Stimulated activated CD4-positive, alpha-beta T cell treated with anti-CD3 and anti-CD28 coated beads, Interleukin-15, amount 100 ng/mL, for 24 hours (primary cell): ENCODE measurements around the gene IMP4.
A peak's percentile ranks its signal among the peaks of the same experiment; 100 is the strongest.

Experiments
- DNase-seq: peaks from one replicate; pipeline ENCODE4 v3.0.0-alpha.2; 2020

Gene IMP4

DNA sequence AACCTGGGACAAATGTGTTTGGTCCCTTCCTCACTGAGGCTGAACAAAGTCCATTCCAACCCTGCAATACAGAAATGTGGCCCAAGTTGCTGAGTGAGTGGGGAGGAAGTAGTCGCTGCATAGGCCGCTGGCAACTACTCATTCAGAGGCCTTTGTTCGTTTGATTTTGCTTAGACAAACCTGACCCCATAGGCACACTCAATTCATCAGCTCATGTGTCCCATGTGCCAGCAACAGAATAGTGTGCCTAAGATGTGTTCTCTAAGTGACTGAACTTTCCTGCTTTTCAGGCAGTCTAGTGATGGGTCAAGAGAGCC is 36.2 kb downstream of the IMP4 start:
- DNase-seq = no peak

DNA sequence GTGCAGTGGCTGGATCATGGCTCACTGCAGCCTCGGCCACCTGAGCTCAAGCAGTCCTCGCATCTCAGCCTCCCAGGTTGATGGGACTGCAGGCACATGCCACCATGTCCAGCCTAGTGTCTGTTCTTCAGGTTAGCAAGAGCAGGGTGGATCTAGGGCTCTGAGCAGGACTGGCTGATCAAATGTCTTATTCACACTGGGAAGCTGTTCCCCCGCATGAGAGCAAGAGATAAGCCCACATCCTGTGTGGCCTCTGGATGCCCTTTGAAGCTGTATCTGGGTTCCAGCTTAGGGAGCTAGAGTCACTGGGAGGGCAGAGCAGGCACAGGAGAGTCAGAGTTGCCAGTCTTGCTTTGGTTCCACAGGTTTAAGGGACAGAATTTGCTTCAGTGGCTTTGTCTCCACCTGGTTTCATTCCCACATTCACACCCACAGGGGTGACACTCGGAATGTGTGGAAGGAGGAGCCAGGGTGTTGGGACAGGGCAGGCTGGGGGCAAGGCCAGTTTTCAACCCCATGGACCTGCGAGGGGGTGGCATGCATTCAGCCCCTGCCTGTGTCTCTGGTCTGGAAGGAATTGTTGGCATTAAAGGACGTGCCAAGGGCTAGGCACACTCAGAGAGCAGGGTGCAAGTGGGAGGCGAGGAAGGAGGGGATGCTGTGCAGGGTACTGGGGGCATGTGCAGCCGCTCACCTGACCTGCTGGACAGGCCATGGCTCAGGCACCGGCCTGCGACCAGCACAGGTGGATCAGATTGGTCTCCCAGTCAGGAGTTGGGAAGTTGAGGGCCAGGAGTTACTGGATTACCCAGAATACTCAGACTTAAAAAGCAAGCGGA is 37.6 kb downstream of the IMP4 start:
- DNase-seq = no peak

DNA sequence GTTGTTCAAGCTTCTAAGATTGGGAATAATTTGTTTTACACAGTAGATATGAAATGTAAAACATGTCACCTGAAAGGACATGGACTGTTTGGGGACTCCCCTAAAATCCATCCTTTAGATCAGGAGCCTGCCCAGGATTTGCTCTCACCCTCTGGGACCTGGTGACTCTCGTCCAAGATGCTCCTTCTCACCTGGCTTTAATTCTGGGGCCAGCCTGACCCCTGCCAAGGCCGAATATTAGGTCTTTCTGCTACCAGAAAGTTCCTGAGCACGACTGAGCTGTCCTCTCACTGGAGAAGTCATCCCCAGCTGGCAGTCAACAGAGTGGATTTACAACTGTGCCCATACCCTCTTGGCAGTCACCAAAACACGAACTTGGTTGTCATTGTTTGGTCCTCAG is 38.4 kb downstream of the IMP4 start:
- DNase-seq = no peak

DNA sequence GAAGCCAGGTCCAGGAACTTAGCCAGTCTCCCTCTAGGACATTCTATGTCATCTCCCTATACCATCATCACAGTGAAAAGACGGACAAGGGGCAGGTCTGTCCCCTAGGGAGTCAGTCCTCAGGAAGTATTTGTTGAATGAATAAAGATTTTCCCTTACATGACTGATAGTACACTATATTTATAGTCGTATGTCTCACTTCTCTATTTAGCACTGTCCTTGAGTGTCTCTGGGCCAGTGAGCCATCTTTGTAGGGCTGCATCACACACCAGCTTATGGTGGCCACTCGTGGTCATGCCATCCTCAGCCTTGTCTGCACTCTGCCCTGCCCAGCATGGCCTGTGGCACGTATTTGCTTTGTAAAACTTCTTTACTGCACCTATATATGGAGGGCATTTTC is 38.9 kb downstream of the IMP4 start:
- no peak for DNase-seq

DNA sequence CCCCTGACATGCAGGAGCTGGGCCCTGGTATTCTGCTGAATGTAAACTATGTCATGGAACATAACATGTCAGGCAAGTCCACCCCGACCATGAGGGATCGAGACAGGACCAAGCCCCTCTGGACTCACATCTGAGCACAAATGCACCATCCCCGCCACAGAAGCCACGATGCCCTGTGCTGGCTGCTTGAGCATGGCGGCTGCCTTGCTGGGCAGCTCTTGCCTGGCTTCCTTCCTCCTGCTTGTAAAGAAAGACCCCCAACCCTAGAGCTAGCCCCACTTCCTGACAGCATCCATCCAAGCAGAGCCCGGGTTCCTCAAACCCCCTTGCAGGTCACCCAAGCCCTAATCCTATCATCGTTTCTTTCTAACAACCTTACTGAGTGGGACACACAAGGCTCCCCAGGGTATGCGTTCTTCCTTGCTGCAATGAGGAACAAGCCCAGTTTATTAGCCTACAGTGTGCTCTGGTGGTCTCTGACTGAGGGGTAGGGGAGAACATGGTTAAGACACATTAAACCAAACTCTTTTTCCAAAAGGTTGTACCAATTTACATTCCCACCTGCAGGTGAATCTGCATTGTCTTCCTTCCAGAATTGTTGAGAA is 39.7 kb downstream of the IMP4 start:
- DNase-seq = no peak

DNA sequence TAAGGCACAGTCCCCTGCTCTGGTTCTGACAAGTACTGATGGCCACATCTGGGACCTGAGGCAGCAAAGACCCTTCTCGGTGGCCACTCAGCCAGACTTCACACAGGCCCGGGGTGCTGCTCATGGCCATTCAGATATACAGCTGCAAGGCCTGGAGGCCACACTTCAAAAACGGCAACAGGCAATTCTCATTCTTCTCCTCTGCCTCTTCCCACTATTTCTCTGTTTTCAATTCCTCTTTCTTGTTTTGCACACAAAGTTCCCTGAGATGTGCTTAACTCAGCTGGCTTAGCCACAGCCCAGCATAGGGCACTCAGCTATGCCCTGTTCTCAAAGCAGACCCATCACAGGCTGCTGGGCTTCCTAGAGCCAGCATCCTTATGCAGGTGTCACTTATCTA is 43.0 kb downstream of the IMP4 start:
- DNase-seq = no peak

DNA sequence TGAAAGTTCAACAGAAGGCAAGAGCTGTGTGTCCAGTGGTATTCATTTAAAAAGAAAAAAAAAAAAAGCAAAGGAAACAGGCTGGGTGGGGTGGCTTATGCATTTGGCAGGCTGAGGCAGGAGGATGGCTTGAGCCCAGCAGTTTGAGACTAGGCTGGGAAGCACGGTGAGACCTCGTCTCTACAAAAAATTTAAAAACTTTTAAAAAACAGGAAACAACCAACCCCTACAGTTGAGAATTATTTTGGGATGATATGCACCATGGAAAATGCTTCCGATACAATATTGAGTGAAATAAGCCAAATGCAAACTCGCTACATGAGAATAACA is 44.3 kb downstream of the IMP4 start:
- DNase-seq = no peak

DNA sequence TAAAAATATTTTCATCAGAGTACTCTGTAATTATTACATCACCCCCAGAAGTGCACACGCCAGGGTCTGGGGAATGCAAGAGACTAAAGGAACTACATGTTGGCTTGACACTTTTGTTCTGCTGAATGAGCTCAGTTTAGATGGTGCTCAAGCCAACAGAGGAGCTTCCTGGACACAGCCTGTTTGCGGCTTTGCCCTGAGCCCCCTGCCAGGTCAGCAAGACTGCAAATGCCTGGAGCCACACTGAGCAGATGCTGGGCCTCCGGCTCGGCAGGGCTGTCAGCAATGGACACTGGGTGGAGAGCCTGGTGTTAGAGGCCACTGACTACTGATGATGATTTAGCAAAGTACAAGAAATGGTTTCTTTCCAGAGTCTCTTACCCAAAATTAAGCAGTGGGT is 45.1 kb downstream of the IMP4 start:
- no peak for DNase-seq

DNA sequence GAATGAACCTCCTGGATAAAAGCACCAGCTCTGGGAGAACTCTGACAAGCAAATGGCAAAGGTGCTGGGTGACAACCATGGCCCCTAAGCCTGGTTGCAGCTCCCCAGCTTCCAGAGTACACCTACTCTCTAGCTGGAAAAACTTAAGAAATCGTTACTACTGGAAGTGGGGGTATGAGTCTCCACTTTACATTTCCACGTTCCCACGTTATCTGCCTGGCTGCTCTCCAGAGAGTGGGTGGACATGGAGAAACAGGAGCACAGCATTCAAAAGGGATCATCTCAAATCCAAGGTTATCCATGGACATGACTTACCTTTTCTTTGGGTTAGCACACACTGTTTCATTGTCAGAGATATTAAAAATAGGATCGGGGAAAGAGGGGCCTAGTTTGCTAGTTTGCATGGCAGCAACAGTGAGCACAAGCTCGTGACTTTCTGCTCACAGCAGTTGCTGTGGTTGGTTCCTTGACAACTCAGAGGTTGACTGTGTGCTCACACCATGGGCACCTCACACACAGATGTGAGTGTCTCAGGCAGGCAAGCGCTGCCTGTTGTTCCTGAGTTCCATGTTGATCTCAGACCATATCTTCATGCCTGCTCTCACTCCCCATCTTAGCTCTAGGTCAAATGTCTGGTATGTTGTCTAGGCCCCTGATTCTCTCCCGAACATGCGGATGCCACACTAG is 45.7 kb downstream of the IMP4 start:
- no peak for DNase-seq

DNA sequence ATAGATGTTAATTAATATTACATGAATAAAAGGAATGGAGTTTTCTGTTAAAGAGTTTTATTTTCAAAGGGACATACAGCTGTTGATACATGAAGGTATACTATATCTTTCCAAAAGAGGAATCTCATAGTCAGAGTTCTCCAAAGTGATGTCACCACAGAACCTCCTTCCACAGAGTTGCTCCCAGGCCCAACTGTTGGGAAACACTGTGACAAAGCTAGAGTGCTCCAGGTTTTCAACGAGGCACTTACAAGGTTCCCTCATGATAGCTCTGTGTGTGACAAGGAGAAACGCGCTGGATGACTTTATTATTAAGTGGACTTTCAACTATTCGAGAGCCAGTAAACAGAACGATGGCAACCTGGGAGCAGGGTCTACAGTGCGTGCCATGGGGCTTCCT is 46.7 kb downstream of the IMP4 start:
- DNase-seq = no peak

DNA sequence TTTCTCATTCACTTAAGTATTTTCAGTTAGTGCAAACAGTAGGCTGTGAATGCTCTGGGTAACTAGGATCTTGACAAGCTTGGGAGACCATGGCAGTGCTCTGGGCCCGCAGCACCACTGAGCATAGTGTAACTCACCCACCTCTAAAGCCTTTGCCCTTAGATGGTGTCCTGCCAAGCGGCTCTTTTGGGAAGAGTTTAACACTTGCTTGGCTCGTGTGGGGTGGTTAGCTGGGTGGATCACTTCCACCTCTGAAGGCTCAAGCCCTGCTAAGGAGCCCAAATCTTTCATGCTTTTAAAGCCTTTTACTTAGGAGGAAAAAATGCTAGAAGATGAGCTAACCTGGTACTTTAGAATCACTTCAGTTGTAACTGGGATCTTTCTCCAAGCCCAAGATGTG is 47.1 kb downstream of the IMP4 start:
- no peak for DNase-seq

DNA sequence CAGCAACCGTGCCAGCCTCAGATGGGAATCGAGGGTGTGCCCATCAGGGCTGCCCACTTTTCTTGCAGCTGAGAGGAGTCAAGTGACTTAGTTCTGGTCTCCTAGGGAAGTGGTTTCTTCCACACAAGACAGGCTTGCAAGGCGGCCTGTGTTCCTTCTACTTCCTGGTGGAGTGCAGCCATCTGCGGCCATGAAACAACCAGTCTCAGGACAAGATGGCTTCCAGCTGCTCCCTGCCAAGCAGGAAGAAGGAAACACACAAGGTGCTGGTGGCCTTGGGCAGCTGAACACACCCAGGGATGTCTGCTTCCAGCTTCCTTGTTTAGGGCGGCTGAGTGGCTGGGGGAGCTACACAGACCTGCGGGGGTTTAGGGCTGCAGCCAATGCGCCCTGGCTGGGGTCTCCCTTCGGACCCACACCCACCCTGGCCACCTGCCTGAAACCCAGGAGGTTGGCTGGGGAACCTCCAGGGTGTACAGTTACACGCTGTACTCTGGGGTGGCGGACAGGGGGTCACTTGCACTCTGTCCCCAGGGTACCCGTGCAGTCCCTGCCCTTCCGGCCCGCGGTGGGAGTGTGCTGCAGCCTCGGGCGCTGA is 47.9 kb downstream of the IMP4 start:
- DNase-seq = no peak

DNA sequence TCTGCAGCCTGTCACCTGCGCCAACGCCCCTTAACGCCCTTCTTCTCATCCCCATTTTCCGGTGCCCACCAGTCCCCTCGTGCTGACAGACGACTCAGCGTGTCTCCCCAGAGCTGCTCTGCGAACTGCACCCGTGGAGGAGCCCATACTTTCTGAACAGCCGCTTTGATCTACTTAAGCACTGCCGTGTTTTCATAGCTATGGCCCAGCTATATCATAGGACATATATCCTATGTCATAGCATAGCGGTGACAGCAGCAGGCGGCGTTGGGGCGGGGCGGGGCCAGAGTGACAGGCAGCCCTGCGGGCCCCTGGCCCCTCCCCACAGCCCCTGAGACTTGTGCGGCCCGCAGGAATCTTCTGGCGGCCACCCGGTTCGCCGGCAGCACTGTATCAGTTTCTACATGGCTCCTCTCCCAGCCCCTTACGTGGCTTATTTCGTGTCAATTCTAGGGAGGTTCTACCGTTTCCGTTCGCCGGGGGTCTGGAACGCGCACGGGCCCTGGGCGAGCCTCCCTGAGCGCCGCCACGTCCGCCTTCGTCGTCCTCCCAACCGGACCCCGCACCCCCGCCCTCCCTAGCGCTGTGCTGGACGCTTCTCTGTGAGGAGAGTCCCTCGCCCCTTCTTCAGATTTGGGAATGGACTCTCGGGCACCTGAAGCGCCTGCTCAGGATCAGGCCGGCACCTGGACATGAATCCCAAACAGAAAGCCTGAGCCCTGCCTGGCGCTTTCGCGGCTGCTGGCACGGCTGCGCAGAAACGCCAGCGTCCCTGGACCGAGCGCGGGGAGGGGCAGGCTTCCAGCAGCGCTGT is 48.6 kb downstream of the IMP4 start:
- peak; percentile 89 for DNase-seq

DNA sequence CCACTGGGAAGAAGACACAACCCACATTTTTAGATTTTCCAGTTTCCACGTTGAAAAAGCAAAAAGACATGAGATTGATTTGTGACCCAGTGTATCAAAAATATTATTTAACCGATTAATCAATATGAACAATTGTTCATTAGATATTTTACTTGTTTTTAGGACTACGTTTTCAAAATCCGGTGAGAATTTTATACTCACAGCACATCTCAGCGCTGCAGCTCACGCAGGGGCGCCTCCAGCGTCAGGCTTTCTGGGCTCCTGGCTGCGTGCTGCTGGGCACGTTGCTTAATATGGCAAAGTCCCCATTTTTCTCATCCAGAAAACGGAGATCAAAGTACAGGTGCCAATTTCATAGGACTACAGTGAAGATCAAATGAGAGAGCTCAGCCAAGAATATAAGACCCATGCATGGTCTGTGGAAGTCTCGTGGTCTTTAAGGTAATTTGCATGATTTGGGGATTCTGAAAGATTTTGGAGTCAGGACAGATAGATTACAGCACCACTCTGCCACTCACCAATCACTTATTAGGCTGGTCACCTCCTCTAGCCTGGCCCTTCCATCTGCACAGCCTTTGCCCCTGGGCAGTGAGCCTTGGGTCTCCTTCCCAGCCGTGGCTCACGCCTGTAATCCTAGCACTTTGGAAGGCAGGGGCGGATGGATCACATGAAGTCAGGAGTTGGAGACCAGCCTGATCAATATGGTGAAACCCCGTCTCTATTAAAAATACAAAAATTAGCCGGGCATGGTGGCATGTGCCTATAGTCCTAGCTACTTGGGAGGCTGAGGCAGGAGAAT is 49.4 kb downstream of the IMP4 start:
- no peak for DNase-seq

DNA sequence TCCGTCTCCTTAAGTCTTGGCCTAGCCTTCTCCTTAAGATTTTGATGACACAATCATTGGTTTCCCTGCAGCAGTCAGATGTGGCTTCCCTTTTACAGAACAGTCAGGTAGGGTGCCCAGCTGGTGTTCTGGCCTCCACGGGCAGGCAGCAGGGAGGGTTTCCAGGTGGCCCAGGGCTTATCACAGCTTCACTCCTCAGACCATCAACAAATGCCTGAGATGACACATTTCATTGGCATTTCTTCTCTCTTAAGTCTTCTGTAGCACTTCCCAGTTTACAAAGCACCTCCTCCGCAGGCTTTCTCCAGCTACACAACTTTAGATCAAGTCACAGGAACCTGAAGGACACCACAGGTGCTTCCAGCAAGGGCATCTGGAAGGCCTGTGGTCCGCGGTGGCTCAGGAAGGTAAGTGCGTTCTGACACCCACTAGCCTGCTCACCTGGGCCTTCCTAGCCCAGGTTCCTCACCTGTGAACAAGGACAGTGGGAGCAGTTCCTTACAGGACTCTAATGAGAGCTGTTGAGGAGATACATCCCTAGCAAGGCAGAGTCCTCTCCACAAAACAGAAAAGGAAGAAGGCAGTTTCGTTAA is 50.7 kb downstream of the IMP4 start:
- DNase-seq = no peak
